SK-N-SH treated with all-trans-retinoic acid at 6 μM for 48 hours (cell line): Measurements from ENCODE around the gene B3GALT6.

Source experiments
- ESRRG ChIP-seq: fragments of 250-450 bp; sonication (Bioruptor Pico); IDR thresholded peaks from 2 replicates; pipeline ENCODE4 v1.6.1; 2021; ENCODE audit warnings: mild to moderate bottlenecking
- GLIS3 ChIP-seq: fragments of 250-450 bp; sonication (Bioruptor Pico); IDR thresholded peaks from 2 replicates; pipeline ENCODE4 v1.5.0; 2020; ENCODE audit warnings: mild to moderate bottlenecking, moderate library complexity
- ISL1 ChIP-seq: fragments of 250-450 bp; sonication (Bioruptor Pico); IDR thresholded peaks from 2 replicates; pipeline ENCODE4 v2.1.2; 2022; ENCODE audit warnings: mild to moderate bottlenecking, moderate library complexity
- PPARA ChIP-seq: fragments of 250-450 bp; sonication (Bioruptor Pico); IDR thresholded peaks from 2 replicates; pipeline ENCODE4 v1.5.0; 2020; ENCODE audit warnings: mild to moderate bottlenecking, borderline replicate concordance
- RARB ChIP-seq: fragments of 250-450 bp; sonication (Bioruptor Pico); IDR thresholded peaks from 2 replicates; pipeline ENCODE4 v1.8.0; 2021; ENCODE audit warnings: mild to moderate bottlenecking, moderate library complexity
- SNAI2 ChIP-seq: fragments of 250-450 bp; sonication (Bioruptor Pico); IDR thresholded peaks from 2 replicates; pipeline ENCODE4 v1.5.0; 2020; ENCODE audit warnings: mild to moderate bottlenecking, moderate library complexity
- TCF4 ChIP-seq: fragments of 250-450 bp; sonication (Bioruptor Pico); IDR thresholded peaks from 2 replicates; pipeline ENCODE4 v1.8.0; 2021; ENCODE audit warnings: mild to moderate bottlenecking, moderate library complexity, borderline replicate concordance
- TOX ChIP-seq: fragments of 250-450 bp; sonication (Bioruptor Pico); IDR thresholded peaks from 2 replicates; pipeline ENCODE4 v1.8.0; 2021; ENCODE audit warnings: mild to moderate bottlenecking, moderate library complexity, borderline replicate concordance
- ZC3H10 ChIP-seq: fragments of 250-450 bp; sonication (Bioruptor Pico); IDR thresholded peaks from 2 replicates; pipeline ENCODE4 v1.5.1; 2021; ENCODE audit warnings: mild to moderate bottlenecking, moderate library complexity
- TF ChIP-seq, protein P1 (sequence below): fragments of 250-450 bp; sonication (Bioruptor Pico); IDR thresholded peaks from 2 replicates; pipeline ENCODE4 v1.8.0; 2020; ENCODE audit warnings: mild to moderate bottlenecking, moderate library complexity, borderline replicate concordance
- TF ChIP-seq, protein P2 (sequence below): fragments of 250-450 bp; sonication (Bioruptor Pico); IDR thresholded peaks from 2 replicates; pipeline ENCODE4 v1.5.1; 2020; ENCODE audit warnings: low read depth, mild to moderate bottlenecking, moderate library complexity
- TF ChIP-seq, protein P3 (sequence below): fragments of 250-450 bp; sonication (Bioruptor Pico); IDR thresholded peaks from 2 replicates; pipeline ENCODE4 v1.5.0; 2020; ENCODE audit warnings: mild to moderate bottlenecking, moderate library complexity

DNA sequence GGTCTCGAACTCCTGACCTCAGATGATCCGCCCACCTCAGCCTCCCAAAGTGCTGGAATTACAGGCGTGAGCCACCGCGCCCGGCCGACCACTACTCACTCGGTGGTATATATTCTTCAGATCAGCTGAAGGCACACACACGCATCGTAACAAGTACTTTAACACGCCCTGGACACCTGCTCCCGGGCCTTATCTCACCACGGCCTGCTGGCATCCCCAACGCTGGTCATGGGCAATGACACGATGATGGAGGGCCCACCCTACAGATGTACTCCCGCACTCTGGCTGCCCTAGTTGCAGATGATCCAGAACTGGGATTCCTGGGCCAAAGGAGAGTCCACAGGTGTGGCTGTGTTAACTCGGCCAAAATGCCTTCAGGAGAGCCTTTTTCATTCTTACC, 30.0 kb downstream of the B3GALT6 start:
- TF ChIP-seq, protein P1, sequence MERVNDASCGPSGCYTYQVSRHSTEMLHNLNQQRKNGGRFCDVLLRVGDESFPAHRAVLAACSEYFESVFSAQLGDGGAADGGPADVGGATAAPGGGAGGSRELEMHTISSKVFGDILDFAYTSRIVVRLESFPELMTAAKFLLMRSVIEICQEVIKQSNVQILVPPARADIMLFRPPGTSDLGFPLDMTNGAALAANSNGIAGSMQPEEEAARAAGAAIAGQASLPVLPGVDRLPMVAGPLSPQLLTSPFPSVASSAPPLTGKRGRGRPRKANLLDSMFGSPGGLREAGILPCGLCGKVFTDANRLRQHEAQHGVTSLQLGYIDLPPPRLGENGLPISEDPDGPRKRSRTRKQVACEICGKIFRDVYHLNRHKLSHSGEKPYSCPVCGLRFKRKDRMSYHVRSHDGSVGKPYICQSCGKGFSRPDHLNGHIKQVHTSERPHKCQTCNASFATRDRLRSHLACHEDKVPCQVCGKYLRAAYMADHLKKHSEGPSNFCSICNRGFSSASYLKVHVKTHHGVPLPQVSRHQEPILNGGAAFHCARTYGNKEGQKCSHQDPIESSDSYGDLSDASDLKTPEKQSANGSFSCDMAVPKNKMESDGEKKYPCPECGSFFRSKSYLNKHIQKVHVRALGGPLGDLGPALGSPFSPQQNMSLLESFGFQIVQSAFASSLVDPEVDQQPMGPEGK: no peak
- no peak for TF ChIP-seq ZC3H10 (CRISPR knock-in tag)
- TF ChIP-seq TOX: no peak
- no peak for TF ChIP-seq ESRRG (CRISPR knock-in tag)
- no peak for TF ChIP-seq GLIS3 (CRISPR knock-in tag)
- no peak for TF ChIP-seq SNAI2
- TF ChIP-seq ISL1: no peak
- no peak for TF ChIP-seq TCF4
- no peak for TF ChIP-seq RARB (CRISPR knock-in tag)
- TF ChIP-seq, protein P2, sequence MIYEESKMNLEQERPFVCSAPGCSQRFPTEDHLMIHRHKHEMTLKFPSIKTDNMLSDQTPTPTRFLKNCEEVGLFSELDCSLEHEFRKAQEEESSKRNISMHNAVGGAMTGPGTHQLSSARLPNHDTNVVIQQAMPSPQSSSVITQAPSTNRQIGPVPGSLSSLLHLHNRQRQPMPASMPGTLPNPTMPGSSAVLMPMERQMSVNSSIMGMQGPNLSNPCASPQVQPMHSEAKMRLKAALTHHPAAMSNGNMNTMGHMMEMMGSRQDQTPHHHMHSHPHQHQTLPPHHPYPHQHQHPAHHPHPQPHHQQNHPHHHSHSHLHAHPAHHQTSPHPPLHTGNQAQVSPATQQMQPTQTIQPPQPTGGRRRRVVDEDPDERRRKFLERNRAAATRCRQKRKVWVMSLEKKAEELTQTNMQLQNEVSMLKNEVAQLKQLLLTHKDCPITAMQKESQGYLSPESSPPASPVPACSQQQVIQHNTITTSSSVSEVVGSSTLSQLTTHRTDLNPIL: no peak
- TF ChIP-seq, protein P3, sequence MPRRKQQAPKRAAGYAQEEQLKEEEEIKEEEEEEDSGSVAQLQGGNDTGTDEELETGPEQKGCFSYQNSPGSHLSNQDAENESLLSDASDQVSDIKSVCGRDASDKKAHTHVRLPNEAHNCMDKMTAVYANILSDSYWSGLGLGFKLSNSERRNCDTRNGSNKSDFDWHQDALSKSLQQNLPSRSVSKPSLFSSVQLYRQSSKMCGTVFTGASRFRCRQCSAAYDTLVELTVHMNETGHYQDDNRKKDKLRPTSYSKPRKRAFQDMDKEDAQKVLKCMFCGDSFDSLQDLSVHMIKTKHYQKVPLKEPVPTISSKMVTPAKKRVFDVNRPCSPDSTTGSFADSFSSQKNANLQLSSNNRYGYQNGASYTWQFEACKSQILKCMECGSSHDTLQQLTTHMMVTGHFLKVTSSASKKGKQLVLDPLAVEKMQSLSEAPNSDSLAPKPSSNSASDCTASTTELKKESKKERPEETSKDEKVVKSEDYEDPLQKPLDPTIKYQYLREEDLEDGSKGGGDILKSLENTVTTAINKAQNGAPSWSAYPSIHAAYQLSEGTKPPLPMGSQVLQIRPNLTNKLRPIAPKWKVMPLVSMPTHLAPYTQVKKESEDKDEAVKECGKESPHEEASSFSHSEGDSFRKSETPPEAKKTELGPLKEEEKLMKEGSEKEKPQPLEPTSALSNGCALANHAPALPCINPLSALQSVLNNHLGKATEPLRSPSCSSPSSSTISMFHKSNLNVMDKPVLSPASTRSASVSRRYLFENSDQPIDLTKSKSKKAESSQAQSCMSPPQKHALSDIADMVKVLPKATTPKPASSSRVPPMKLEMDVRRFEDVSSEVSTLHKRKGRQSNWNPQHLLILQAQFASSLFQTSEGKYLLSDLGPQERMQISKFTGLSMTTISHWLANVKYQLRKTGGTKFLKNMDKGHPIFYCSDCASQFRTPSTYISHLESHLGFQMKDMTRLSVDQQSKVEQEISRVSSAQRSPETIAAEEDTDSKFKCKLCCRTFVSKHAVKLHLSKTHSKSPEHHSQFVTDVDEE (CRISPR knock-in tag): no peak
- TF ChIP-seq PPARA (CRISPR knock-in tag): no peak
